Mucosa of descending colon (tissue), 3 donors: ENCODE data around the gene EGFLAM. TPM values are rescaled to one million over a fixed set of nuclear protein-coding genes. Genes with fewer than 3 reads are reported as not detected.

Source experiments
- ATAC-seq: fragments of 200-7000 bp; cut with Tn5 transposase; one replicate; pipeline ENCODE4 v1.9.1; 2020; ENCODE audit warnings: mild to moderate bottlenecking, moderate library complexity
- DNase-seq, 3 donors: peaks; one replicate each; pipeline ENCODE4 v3.0.0-alpha.2; 2020
- H3K36me3 ChIP-seq: fragments of 200-600 bp; one replicate; pipeline ENCODE4 v1.8.0; 2021; ENCODE audit warnings: low read depth, mild to moderate bottlenecking
- H3K4me1 ChIP-seq: fragments of 200-600 bp; one replicate; pipeline ENCODE4 v1.8.0; 2021; ENCODE audit warnings: low read depth, mild to moderate bottlenecking
- H3K4me3 ChIP-seq: fragments of 200-600 bp; one replicate; pipeline ENCODE4 v1.8.0; 2021; ENCODE audit warnings: mild to moderate bottlenecking
- H3K9me3 ChIP-seq: fragments of 200-600 bp; one replicate; pipeline ENCODE4 v1.8.0; 2021; ENCODE audit warnings: mild to moderate bottlenecking
- CTCF ChIP-seq: fragments of 200-600 bp; IDR thresholded peaks from one replicate; pipeline ENCODE4 v1.8.0; 2022; ENCODE audit warnings: antibody characterized with exemption, mild to moderate bottlenecking
- intact Hi-C, 2 donors: fragments of 100-400 bp; cut with DNase I in 1 of 2; cut with micrococcal nuclease in 1 of 2; formaldehyde crosslinking; loops; one replicate each; pipeline versions ENCODE4 v1.11.0 to v1.11.1; 2022; cut with DNase I, micrococcal nuclease
- total RNA-seq, 3 donors: library from RNA; stranded (reverse); fragmentation: NEBNext Ultra II Directional in 2 of 3; extraction: Animal tissue kit (Norgen Biotek cat#: 25700) in 2 of 3; gene quantifications; one replicate each; pipeline versions ENCODE4 v1.2.1 to v1.2.4, GENCODE V29; 2021 to 2023
- donor health status: DM: no; HTN: no; CAD: no; lungs with moderate emphysema.
- donor health status: DM: no; HTN: no; CAD: no.
- donor health status: DM: no; HTN: yes; CAD: no.

Gene EGFLAM
- total RNA-seq, 3 donors from 2014 or later, result 0.46 to 2.1 (median 0.84) TPM

GRCh38 chr5:38478166-38478565 lies 219.8 kb downstream of the EGFLAM start:
- no peaks in the 10 kb centered on the region for H3K4me1 ChIP-seq
- intact Hi-C loops, result no loop called here
- ATAC-seq (no peak), DNase-seq (no peak)
- TF ChIP-seq CTCF, result no peak
- no peaks in the 10 kb centered on the region for H3K9me3 ChIP-seq
- no peak overlapping the region for H3K4me3 ChIP-seq
- H3K36me3 ChIP-seq, result no peaks in the 10 kb centered on the region

GRCh38 chr5:38478878-38479277 lies 220.5 kb downstream of the EGFLAM start:
- Histone ChIP-seq H3K9me3 (no peaks in the 10 kb centered on the region), H3K4me1 (no peaks in the 10 kb centered on the region), H3K36me3 (no peaks in the 10 kb centered on the region), H3K4me3 (no peak overlapping the region)
- no peak for DNase-seq
- TF ChIP-seq CTCF, result no peak
- no peak for ATAC-seq
- intact Hi-C loops, result no loop called here

DNA sequence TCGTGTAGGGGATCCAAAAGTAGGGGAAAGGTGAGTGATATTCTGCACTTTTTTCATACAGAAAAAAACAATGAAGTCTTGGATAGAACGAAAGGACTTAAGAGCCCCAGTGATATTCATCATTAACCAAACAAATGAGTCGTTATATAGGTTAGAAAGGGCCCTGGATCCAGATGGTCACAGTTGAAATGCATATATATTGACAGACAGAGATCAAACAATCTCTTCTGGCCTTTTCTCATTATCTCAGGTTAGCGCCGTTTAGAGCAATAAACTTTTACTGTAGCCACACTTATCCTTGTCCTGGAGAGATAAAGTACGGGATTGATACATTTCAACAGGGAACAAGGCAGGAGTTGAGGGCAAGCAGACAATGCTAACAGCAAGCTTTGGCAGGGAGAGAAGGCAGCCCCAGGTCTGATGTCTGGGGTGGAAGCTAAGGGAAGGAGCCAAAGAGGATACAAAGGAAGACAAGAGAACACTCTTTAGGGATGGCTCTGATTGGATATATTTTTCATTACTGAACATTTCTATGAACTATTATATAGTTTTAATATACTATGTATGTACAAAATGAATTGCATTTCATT lies 221.1 kb downstream of the EGFLAM start:
- H3K4me1 ChIP-seq, result no peaks in the 10 kb centered on the region
- no peaks in the 10 kb centered on the region for H3K36me3 ChIP-seq
- TF ChIP-seq CTCF, result no peak
- no peak overlapping the region for H3K4me3 ChIP-seq
- DNase-seq, result no peak
- ATAC-seq, result peak; percentile 31
- intact Hi-C loops, result no loop called here
- no peaks in the 10 kb centered on the region for H3K9me3 ChIP-seq

DNA sequence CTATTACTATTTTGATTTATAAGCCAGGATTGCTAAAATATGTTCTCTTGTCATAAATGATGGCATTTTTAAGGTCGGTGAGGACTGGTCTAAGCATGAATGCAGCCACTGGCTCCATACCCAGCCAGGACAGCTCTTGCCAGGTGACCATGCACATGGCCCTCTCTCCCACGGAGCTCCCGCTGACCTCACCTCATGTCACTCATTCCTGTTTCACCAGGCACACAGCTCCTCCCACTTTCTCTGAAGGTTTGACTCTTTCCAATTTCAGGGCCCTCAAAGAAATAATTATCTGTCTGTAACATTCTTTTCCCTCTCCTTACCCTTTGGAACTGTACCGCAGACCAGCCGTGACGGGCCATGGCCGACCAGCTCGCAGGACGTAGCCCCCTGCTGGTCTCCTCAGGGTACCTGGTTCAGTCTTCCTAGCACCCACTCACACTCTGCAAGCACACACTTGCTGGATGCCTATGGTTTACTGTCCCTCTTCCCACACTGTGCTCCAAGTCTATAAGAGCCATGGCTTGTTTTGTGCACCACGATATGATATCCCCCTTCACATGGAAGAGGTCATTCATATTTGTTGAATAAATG lies 225.5 kb downstream of the EGFLAM start:
- no peak for TF ChIP-seq CTCF
- no peak for ATAC-seq

GRCh38 chr5:38494175-38494574 lies 235.8 kb downstream of the EGFLAM start:
- H3K36me3 ChIP-seq, result no peaks in the 10 kb centered on the region
- TF ChIP-seq CTCF, result no peak
- no peak for ATAC-seq
- no peaks in the 10 kb centered on the region for H3K4me1 ChIP-seq
- H3K4me3 ChIP-seq, result no peak overlapping the region
- intact Hi-C loops, result no loop called here
- no peak for DNase-seq
- H3K9me3 ChIP-seq, result no peaks in the 10 kb centered on the region

More for the DNA sequence above, 225.5 kb downstream of the EGFLAM start:
- intact Hi-C loops, result no loop called here
- no peaks in the 10 kb centered on the region for H3K4me1 ChIP-seq
- H3K9me3 ChIP-seq, result no peaks in the 10 kb centered on the region
- no peaks in the 10 kb centered on the region for H3K36me3 ChIP-seq
- DNase-seq, result no peak
- H3K4me3 ChIP-seq, result no peak overlapping the region
